Thoracic aorta endothelial cell (primary cell): ENCODE results near the gene RAI2. TPM values are rescaled to one million over a fixed set of nuclear protein-coding genes. Genes with fewer than 3 reads are reported as not detected.

Experiments used
- total RNA-seq: library from RNA; depleted of rRNA; stranded (reverse); fragments of >200 nt; gene quantifications from 2 replicates; pipeline ENCODE4 v1.2.3, GENCODE V29; 2012

Gene RAI2
- 0.65 and 0.80 TPM in 2 replicates for total RNA-seq

DNA sequence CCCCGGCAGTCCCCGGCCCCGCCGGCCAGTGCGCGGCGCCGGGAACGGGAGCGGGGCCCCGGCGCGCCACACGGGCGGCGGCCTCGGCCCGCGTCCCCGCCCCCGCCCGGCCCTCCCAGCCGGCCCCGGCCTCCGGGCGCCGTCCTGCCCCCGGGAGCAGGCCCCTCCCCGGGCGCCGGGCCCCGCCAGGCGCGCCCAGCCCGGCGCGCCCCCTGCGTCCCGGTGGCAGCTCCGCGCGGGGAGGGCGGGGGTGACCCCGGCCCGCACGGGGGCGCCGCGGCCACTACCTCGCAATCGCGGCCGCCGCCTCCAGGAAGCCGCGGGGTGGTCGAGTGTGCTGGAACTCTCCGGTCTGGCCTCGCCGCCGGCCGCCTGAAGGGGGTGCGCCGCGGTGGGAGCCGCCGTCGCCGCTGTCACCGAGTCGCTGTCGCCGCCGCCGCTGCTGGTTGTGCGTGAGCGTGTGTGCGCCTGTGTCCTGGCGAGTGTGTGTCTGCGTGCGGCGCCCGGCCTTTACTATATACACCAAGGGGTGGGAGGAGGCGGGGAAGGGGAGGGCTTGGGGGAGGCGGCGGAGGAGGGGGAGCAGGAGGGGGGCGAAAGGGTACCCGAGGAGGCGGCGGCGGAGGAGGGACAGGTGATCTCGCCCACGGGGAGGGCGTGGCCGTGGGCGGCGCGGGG is at the start of gene RAI2:
RAI2 (minus strand) TSS at position 488 of the 678 bp plus-strand sequence. CDS start 59,288 bp downstream, outside the sequence.

Other genes starting within 250 kb of the RAI2 start
- gene SCML1, start 123.8 kb downstream of the RAI2 start, total RNA-seq = 16.4 and 30.2 TPM in 2 replicates